K562 (cell line): Measurements from ENCODE around the gene ZNF763.

ENCODE experiments used
- ETV6 ChIP-seq, 3 experiments: fragments of 150-350 bp in 1 of 3; sonication (generic) in 1 of 3; formaldehyde crosslinking in 1 of 3; IDR thresholded peaks; 2 replicates each; pipeline versions ENCODE4 v1.6.1 to v1.8.0; 2014 to 2022; ENCODE audit warnings: borderline replicate concordance in 2 of 3, low read depth in 2 of 3, antibody characterized with exemption in 1 of 3, low read length in 1 of 3, mild to moderate bottlenecking in 1 of 3, missing genetic modification reagents in 1 of 3
- MTA3 ChIP-seq: fragments of 450-650 bp; formaldehyde crosslinking; IDR thresholded peaks from 2 replicates; pipeline ENCODE4 v1.6.1; 2017; ENCODE audit warnings: mild to moderate bottlenecking, borderline replicate concordance

GRCh38 chr19:11982526-11982925 lies 17.7 kb downstream of the ZNF763 start:
- TF ChIP-seq MTA3, result no peak
- no peak for TF ChIP-seq ETV6 (IDR thresholded peaks at IDR 0.05; ENCODE audit: borderline replicate concordance in 1 of 2, low read depth in 2 of 2, low read length in 1 of 2)
- no peak for TF ChIP-seq ETV6 (CRISPR knock-in tag; IDR thresholded peaks at IDR 0.05; ENCODE audit: borderline replicate concordance)
